Measurements from ENCODE around the gene IL16. TPM values are rescaled to one million over a fixed set of nuclear protein-coding genes. Genes with fewer than 3 reads are reported as not detected.
A peak's percentile ranks its signal among the peaks of the same experiment; 100 is the strongest.
"Not testable (repeated sequence)": the region's sequence is repeated elsewhere in the genome, so short reads cannot be mapped to it uniquely, and the experiment has no call there.

Gene IL16
- polyA plus RNA-seq, 1 donor (not counting 4 experiments of a cell fraction or from before 2014, with no cell fraction given), result not detected

GRCh38 chr15:81157195-81157938 lies 39.3 kb upstream of the IL16 start:
- Histone ChIP-seq H3K36me3 (ENCODE audit: control insufficient read depth in 2 of 2, extremely low read depth in 1 of 2, insufficient read depth in 2 of 2, low read length in 2 of 2) (no peaks in the 10 kb centered on the region), H3K27ac (ENCODE audit: control insufficient read depth, insufficient read depth, low read length) (no peak overlapping the region)
- TF ChIP-seq CTCF (optimal IDR thresholded peaks at IDR 0.05 in 1 of 3, IDR thresholded peaks at IDR 0.05 in 1 of 3, conservative IDR thresholded peaks at IDR 0.05 in 1 of 3; ENCODE audit: extremely low read depth in 1 of 3, insufficient read depth in 2 of 3, low read length in 3 of 3), result no peak
- TF ChIP-seq EZH2 (IDR thresholded peaks at IDR 0.05; ENCODE audit: low read length), result no peak

GRCh38 chr15:81157939-81158223 lies 38.8 kb upstream of the IL16 start:
- Histone ChIP-seq H3K4me1 (ENCODE audit: control insufficient read depth, extremely low read depth, insufficient read depth, low read length) (peaks cover 9% of the 10 kb centered on the region), H3K4me2 (ENCODE audit: control insufficient read depth, extremely low read depth, insufficient read depth, low read depth, low read length) (no peak overlapping the region), H3K9ac (ENCODE audit: control insufficient read depth, extremely low read depth, insufficient read depth, low read length) (no peak overlapping the region), H3K36me3 (ENCODE audit: control insufficient read depth in 2 of 2, extremely low read depth in 1 of 2, insufficient read depth in 2 of 2, low read length in 2 of 2) (no peaks in the 10 kb centered on the region), H4K20me1 (ENCODE audit: control insufficient read depth, extremely low read depth, insufficient read depth, low read length) (no peaks in the 10 kb centered on the region), H3K4me3 (ENCODE audit: control insufficient read depth in 2 of 3, extremely low read depth in 1 of 3, insufficient read depth in 2 of 3, low read depth in 1 of 3, low read length in 3 of 3) (no peak overlapping the region), H3K9me3 (ENCODE audit: control insufficient read depth, low read depth, low read length) (no peaks in the 10 kb centered on the region), H3K79me2 (ENCODE audit: control insufficient read depth, insufficient read depth, low read length) (no peaks in the 10 kb centered on the region), H3K9me1 (ENCODE audit: control insufficient read depth, extremely low read depth, insufficient read depth, low read length) (no peaks in the 10 kb centered on the region), H3K27ac (ENCODE audit: control insufficient read depth, insufficient read depth, low read length) (no peak overlapping the region), H2AFZ (ENCODE audit: control insufficient read depth, low read length) (no peak overlapping the region), H3K27me3 (ENCODE audit: control insufficient read depth, extremely low read depth, insufficient read depth, low read length) (no peaks in the 10 kb centered on the region)
- no peak for DNase-seq (ENCODE audit: low read depth, low spot score)
- FAIRE-seq, result no peak
- TF ChIP-seq EZH2 (IDR thresholded peaks at IDR 0.05; ENCODE audit: low read length) (no peak), CTCF (optimal IDR thresholded peaks at IDR 0.05 in 1 of 3, IDR thresholded peaks at IDR 0.05 in 1 of 3, conservative IDR thresholded peaks at IDR 0.05 in 1 of 3; ENCODE audit: extremely low read depth in 1 of 3, insufficient read depth in 2 of 3, low read length in 3 of 3) (no peak)
- dilution Hi-C loops (cut with MboI; ENCODE audit: extremely low pct_ligation_motif_present, low sequenced_read_pairs), result no loop called here

More at GRCh38 chr15:81157195-81157938, 39.3 kb upstream of the IL16 start:
- Histone ChIP-seq H2AFZ (ENCODE audit: control insufficient read depth, low read length) (no peak overlapping the region), H3K27me3 (ENCODE audit: control insufficient read depth, extremely low read depth, insufficient read depth, low read length) (no peaks in the 10 kb centered on the region), H3K79me2 (ENCODE audit: control insufficient read depth, insufficient read depth, low read length) (no peaks in the 10 kb centered on the region), H4K20me1 (ENCODE audit: control insufficient read depth, extremely low read depth, insufficient read depth, low read length) (no peaks in the 10 kb centered on the region), H3K9me1 (ENCODE audit: control insufficient read depth, extremely low read depth, insufficient read depth, low read length) (no peaks in the 10 kb centered on the region), H3K4me3 (ENCODE audit: control insufficient read depth in 2 of 3, extremely low read depth in 1 of 3, insufficient read depth in 2 of 3, low read depth in 1 of 3, low read length in 3 of 3) (no peak overlapping the region), H3K9me3 (ENCODE audit: control insufficient read depth, low read depth, low read length) (no peaks in the 10 kb centered on the region), H3K4me2 (ENCODE audit: control insufficient read depth, extremely low read depth, insufficient read depth, low read depth, low read length) (no peak overlapping the region), H3K9ac (ENCODE audit: control insufficient read depth, extremely low read depth, insufficient read depth, low read length) (no peak overlapping the region), H3K4me1 (ENCODE audit: control insufficient read depth, extremely low read depth, insufficient read depth, low read length) (peaks cover 9% of the 10 kb centered on the region)
- dilution Hi-C loops (cut with MboI; ENCODE audit: extremely low pct_ligation_motif_present, low sequenced_read_pairs), result no loop called here
- FAIRE-seq (peak; percentile 46), DNase-seq (ENCODE audit: low read depth, low spot score) (no peak)

DNA sequence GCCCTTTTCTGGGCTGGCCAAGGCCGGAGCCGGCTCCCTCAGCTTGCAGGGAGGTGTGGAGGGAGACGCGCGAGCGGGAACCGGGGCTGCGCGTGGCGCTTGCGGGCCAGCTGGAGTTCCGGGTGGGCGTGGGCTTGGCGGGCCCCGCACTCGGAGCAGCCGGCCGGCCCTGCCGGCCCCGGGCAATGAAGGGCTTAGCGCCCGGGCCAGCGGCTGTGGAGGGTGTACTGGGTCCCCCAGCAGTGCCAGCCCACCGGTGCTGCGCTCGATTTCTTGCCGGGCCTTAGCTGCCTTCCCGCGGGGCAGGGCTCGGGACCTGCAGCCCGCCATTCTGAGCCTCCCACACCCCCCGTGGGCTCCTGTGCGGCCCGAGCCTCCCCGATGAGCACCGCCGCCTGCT lies 38.1 kb upstream of the IL16 start:
- H3K4me2 ChIP-seq (ENCODE audit: control insufficient read depth, extremely low read depth, insufficient read depth, low read depth, low read length); H3K36me3 ChIP-seq (ENCODE audit: control insufficient read depth in 2 of 2, extremely low read depth in 1 of 2, insufficient read depth in 2 of 2, low read length in 2 of 2); H3K9me1 ChIP-seq (ENCODE audit: control insufficient read depth, extremely low read depth, insufficient read depth, low read length); H3K4me1 ChIP-seq (ENCODE audit: control insufficient read depth, extremely low read depth, insufficient read depth, low read length); H3K9ac ChIP-seq (ENCODE audit: control insufficient read depth, extremely low read depth, insufficient read depth, low read length); H3K4me3 ChIP-seq (ENCODE audit: control insufficient read depth in 2 of 3, extremely low read depth in 1 of 3, insufficient read depth in 2 of 3, low read depth in 1 of 3, low read length in 3 of 3); H3K27ac ChIP-seq (ENCODE audit: control insufficient read depth, insufficient read depth, low read length); FAIRE-seq; H4K20me1 ChIP-seq (ENCODE audit: control insufficient read depth, extremely low read depth, insufficient read depth, low read length); H3K9me3 ChIP-seq (ENCODE audit: control insufficient read depth, low read depth, low read length); H3K27me3 ChIP-seq (ENCODE audit: control insufficient read depth, extremely low read depth, insufficient read depth, low read length); DNase-seq (ENCODE audit: low read depth, low spot score); dilution Hi-C loops (cut with MboI; ENCODE audit: extremely low pct_ligation_motif_present, low sequenced_read_pairs); H3K79me2 ChIP-seq (ENCODE audit: control insufficient read depth, insufficient read depth, low read length); H2AFZ ChIP-seq (ENCODE audit: control insufficient read depth, low read length): not testable (repeated sequence)

Measured in keratinocyte (primary cell).